Right atrium auricular region (tissue), 2 donors: ENCODE measurements around the gene CFAP20DC. TPM values are rescaled to one million over a fixed set of nuclear protein-coding genes. Genes with fewer than 3 reads are reported as not detected.

Experiments
- DNase-seq: peaks from one replicate; pipeline ENCODE4 v3.0.0-alpha.2; 2019; ENCODE audit warnings: low spot score
- H3K27ac ChIP-seq, 2 donors: fragments of 200-600 bp; sonication (generic); 1 replicate in 1 of 2; 2 replicates in 1 of 2; pipeline ENCODE4 v1.5.1; 2016 to 2019
- H3K27me3 ChIP-seq, 2 donors: fragments of 200-600 bp; sonication (generic); one replicate each; pipeline versions ENCODE4 v1.5.1 to v1.6.0; 2017 to 2019
- H3K36me3 ChIP-seq: fragments of 200-600 bp; sonication (generic); one replicate; pipeline ENCODE4 v1.5.1; 2016
- H3K4me1 ChIP-seq, 2 donors: fragments of 200-600 bp; sonication (generic); one replicate each; pipeline versions ENCODE4 v1.5.1 to v1.6.0; 2017 to 2019
- H3K4me3 ChIP-seq, 2 donors: fragments of 200-600 bp; sonication (generic); 1 replicate in 1 of 2; 2 replicates in 1 of 2; pipeline ENCODE4 v1.5.1; 2017 to 2019; ENCODE audit warnings: mild to moderate bottlenecking in 1 of 2, moderate library complexity in 1 of 2
- H3K9me3 ChIP-seq, 2 donors: fragments of 200-600 bp; sonication (generic); one replicate each; pipeline ENCODE4 v1.5.1; 2019
- total RNA-seq, 2 donors: library from RNA; depleted of rRNA; stranded (reverse); fragments of >200 nt; gene quantifications; one replicate each; pipeline ENCODE4 v1.1.0, GENCODE V29; 2016
- TF ChIP-seq, protein P1 (sequence below), 2 donors: fragments of 200-600 bp; sonication (generic); IDR thresholded peaks; one replicate each; pipeline ENCODE4 v1.5.1; 2019; ENCODE audit warnings: antibody characterized with exemption in 2 of 2

Gene CFAP20DC
- total RNA-seq, 2 donors from 2014 or later, result not detected

DNA sequence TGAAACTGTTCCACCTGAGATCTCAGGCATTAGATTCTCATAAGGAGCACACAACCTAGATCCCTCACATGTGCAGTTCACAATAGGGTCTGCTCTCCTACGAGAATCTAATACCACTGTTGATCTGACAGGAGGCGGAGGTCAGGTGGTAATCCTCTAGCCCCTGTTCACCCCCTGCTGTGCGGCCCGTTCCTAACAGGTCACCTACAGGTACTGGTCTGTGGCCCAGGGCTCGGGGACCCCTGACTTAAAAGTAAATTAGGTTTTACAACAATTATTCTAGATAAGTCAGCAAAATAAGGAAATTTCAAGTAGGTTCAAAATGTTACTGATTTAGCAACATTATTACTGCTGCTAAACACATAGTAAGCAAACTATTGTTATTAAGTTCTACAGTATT lies 58.2 kb downstream of the CFAP20DC start:
- H3K27ac ChIP-seq, result no peak overlapping the region
- H3K4me3 ChIP-seq, result no peak overlapping the region
- peaks cover 0 to 8% of the 10 kb centered on the region in 2 donors for H3K9me3 ChIP-seq
- no peak for DNase-seq
- no peaks in the 10 kb centered on the region for H3K27me3 ChIP-seq
- TF ChIP-seq, protein P1, sequence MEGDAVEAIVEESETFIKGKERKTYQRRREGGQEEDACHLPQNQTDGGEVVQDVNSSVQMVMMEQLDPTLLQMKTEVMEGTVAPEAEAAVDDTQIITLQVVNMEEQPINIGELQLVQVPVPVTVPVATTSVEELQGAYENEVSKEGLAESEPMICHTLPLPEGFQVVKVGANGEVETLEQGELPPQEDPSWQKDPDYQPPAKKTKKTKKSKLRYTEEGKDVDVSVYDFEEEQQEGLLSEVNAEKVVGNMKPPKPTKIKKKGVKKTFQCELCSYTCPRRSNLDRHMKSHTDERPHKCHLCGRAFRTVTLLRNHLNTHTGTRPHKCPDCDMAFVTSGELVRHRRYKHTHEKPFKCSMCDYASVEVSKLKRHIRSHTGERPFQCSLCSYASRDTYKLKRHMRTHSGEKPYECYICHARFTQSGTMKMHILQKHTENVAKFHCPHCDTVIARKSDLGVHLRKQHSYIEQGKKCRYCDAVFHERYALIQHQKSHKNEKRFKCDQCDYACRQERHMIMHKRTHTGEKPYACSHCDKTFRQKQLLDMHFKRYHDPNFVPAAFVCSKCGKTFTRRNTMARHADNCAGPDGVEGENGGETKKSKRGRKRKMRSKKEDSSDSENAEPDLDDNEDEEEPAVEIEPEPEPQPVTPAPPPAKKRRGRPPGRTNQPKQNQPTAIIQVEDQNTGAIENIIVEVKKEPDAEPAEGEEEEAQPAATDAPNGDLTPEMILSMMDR (IDR thresholded peaks at IDR 0.05), result no peak
- no peaks in the 10 kb centered on the region for H3K4me1 ChIP-seq
- no peaks in the 10 kb centered on the region for H3K36me3 ChIP-seq

DNA sequence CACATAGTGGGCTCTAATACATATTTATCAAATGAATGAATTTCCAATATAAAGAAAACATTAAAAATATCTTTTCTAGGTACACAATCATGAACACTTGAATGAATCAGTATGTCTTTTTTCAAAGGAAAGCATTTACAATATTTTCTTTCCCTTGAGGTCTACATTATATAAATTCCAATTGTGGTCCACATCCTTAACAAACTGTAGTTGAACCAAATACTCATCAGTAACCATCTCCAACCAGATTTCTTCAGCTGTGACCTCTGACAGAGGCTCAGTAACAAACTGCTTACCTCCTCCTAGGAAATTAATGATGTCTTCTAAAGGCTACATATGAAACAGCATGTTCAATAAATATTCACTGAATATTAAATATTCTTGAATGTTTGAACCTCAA lies 58.8 kb downstream of the CFAP20DC start:
- TF ChIP-seq, protein P1 (IDR thresholded peaks at IDR 0.05), result no peak
- H3K36me3 ChIP-seq, result no peaks in the 10 kb centered on the region
- no peaks in the 10 kb centered on the region for H3K4me1 ChIP-seq
- peaks cover 0 to 14% of the 10 kb centered on the region in 2 donors for H3K9me3 ChIP-seq
- H3K27me3 ChIP-seq, result no peaks in the 10 kb centered on the region
- DNase-seq, result no peak
- no peak overlapping the region for H3K4me3 ChIP-seq
- H3K27ac ChIP-seq, result no peak overlapping the region

DNA sequence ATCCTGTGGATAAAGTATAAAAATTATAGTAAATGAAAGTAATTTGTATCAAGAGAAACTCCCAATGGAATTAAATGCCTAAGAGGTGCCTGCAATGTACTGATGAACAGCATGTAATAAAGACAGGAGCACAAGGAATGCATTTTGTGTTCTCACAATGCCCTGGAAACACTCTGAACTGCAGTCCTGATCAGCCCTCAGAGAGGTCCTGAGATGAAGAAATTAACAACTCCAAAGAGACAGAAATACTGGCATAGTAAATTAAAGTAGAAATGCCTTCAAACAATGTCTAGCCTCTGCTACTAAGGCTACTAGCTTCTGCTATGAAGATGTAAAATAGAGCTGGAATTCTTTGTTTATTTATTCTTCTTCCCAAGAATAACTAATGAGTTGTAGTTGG lies 59.9 kb downstream of the CFAP20DC start:
- Histone ChIP-seq H3K27me3 (no peaks in the 10 kb centered on the region), H3K9me3 (peaks cover 0 to 20% of the 10 kb centered on the region in 2 donors), H3K27ac (no peak overlapping the region), H3K4me1 (no peaks in the 10 kb centered on the region), H3K36me3 (no peaks in the 10 kb centered on the region), H3K4me3 (no peak overlapping the region)
- TF ChIP-seq, protein P1 (IDR thresholded peaks at IDR 0.05), result no peak
- no peak for DNase-seq

DNA sequence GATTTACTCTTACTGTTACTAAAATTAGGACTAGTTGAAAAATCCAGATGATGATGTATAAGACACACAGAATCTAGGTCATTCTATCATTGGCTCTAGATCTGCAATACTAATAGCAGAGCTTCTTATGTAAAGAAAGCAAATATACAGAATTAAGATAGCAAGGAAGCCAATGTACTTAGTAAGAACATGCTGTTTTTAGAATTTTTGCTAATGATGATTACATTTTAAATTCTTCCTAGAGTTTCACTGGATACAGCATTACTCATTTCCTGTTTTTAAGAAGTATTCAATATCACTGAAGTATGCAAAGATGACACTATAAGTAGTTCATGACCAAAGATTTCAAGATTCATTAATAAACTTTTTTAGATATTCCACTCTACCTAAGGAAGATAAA lies 60.7 kb downstream of the CFAP20DC start:
- Histone ChIP-seq H3K27ac (no peak overlapping the region), H3K9me3 (peaks cover 0 to 20% of the 10 kb centered on the region in 2 donors), H3K27me3 (no peaks in the 10 kb centered on the region), H3K4me1 (no peaks in the 10 kb centered on the region), H3K36me3 (no peaks in the 10 kb centered on the region), H3K4me3 (no peak overlapping the region)
- TF ChIP-seq, protein P1 (IDR thresholded peaks at IDR 0.05), result no peak
- no peak for DNase-seq

DNA sequence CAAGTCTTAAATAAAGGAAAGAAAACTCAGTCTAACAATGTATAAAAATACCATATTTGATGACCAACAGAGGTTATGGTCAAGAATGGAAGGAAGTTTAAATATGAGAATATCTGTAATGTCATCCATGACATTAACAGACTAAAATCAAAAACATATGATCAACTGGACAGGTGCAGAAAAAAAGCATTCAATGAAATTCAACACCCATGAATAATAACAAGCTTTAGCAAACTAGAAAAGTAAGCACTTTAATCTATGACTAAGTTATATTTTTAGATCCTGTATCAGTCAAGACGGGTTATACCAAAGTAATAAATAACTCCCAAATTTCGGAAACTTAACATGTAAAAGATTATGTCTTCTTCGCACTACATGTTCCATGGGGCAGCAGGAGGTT lies 61.8 kb downstream of the CFAP20DC start:
- H3K4me3 ChIP-seq, result no peak overlapping the region
- H3K36me3 ChIP-seq, result no peaks in the 10 kb centered on the region
- H3K9me3 ChIP-seq, result peaks cover 0 to 20% of the 10 kb centered on the region in 2 donors
- TF ChIP-seq, protein P1 (IDR thresholded peaks at IDR 0.05), result no peak
- DNase-seq, result no peak
- H3K27me3 ChIP-seq, result no peaks in the 10 kb centered on the region
- no peak overlapping the region for H3K27ac ChIP-seq
- no peaks in the 10 kb centered on the region for H3K4me1 ChIP-seq

DNA sequence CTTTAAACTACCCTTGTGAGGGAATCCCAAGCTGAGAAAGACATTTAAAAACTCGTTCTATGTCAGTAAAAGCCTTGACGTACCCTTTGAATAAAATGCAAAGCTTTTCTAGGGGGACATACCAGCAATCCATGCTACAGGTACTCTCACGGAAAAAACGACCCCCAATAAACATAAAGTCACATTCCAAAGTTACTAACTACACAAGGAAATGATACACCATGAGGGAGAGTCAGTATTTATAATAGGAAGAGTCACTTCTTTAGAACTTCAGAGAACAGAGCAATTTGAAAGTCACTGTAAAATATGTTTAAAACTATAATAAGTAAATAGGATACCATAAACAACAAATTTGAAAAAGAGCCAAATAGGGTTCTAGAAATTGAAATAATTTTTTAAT lies 63.2 kb downstream of the CFAP20DC start:
- Histone ChIP-seq H3K27ac (no peak overlapping the region), H3K9me3 (peaks cover 0 to 20% of the 10 kb centered on the region in 2 donors), H3K36me3 (no peaks in the 10 kb centered on the region), H3K4me1 (no peaks in the 10 kb centered on the region), H3K27me3 (no peaks in the 10 kb centered on the region), H3K4me3 (no peak overlapping the region)
- TF ChIP-seq, protein P1 (IDR thresholded peaks at IDR 0.05), result no peak
- DNase-seq, result no peak
